ENCODE data around the gene RBM18. TPM values are rescaled to one million over a fixed set of nuclear protein-coding genes. Genes with fewer than 3 reads are reported as not detected.

RBM18 gene
- total RNA-seq, 4 donors from 2014 or later: 0.80 to 9.7 (median 4.6) TPM

DNA sequence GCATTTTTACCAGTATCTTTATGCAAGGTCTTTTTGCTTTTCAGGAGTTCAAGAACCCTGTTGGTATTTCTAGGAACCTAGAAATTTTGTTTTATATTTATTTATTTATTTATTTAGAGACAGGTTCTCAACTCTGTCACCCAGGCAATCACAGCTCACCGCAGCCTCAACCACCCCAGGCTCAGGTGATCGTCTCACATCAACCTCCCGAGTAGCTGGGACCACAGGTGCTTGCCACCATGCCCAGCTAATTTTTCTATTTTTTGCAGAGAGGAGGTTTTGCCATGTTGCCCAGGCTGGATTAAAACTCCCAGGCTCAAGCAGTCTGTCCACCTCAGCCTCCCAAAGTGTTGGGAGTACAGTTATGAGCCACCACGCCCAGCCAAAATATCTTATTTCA is 68.8 kb downstream of the RBM18 start:
- TF ChIP-seq, protein P1, sequence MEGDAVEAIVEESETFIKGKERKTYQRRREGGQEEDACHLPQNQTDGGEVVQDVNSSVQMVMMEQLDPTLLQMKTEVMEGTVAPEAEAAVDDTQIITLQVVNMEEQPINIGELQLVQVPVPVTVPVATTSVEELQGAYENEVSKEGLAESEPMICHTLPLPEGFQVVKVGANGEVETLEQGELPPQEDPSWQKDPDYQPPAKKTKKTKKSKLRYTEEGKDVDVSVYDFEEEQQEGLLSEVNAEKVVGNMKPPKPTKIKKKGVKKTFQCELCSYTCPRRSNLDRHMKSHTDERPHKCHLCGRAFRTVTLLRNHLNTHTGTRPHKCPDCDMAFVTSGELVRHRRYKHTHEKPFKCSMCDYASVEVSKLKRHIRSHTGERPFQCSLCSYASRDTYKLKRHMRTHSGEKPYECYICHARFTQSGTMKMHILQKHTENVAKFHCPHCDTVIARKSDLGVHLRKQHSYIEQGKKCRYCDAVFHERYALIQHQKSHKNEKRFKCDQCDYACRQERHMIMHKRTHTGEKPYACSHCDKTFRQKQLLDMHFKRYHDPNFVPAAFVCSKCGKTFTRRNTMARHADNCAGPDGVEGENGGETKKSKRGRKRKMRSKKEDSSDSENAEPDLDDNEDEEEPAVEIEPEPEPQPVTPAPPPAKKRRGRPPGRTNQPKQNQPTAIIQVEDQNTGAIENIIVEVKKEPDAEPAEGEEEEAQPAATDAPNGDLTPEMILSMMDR (IDR thresholded peaks at IDR 0.05): no peak
- TF ChIP-seq EP300 (IDR thresholded peaks at IDR 0.05; ENCODE audit: low read depth) (no peak), POLR2AphosphoS5 (IDR thresholded peaks at IDR 0.05) (no peak), POLR2A (IDR thresholded peaks at IDR 0.05) (no peak)
- in situ Hi-C loops (cut with MboI; ENCODE audit: low pct_ligation_motif_present in 1 of 4, low pct_unique_long_range_greater_than_20kb in 1 of 4, low sequenced_read_pairs in 3 of 4): no loop called here
- WGBS, 2 donors (ENCODE audit: low coverage in 1 of 2): 73 to 90% methylated on average over 4 of the region's 4 CpGs

DNA sequence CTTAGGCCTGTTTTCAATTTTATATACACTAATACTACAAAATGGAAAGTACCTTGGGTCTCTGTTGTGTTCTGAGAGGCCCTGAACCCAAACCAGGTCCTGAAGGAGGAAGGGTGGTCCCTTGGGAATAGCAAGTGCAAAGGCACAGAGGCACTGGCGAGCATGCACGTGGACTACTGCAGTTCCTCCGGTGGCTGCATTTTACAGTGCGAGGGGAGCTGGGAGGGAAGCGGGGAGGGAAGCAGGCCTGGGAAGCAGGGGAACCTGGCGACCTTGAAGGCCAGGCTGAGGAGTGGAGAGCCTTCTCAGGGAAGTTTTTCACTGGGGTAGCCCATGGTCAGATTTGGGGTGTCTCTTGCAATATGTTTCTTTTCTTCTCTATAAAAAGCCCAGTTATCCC is 71.0 kb downstream of the RBM18 start:
- in situ Hi-C loops (cut with MboI; ENCODE audit: low pct_ligation_motif_present in 1 of 4, low pct_unique_long_range_greater_than_20kb in 1 of 4, low sequenced_read_pairs in 3 of 4): no loop called here
- intact Hi-C loops (cut with DNase I; ENCODE audit: low total_unique reads): no loop called here
- H3K9me3 ChIP-seq: no peaks in the 10 kb centered on the region
- H3K36me3 ChIP-seq: no peaks in the 10 kb centered on the region
- no peak overlapping the region for H3K4me3 ChIP-seq
- no peak for DNase-seq
- no peaks in the 10 kb centered on the region for H3K27me3 ChIP-seq
- 76 to 85% methylated on average over 4 to 6 of the region's 6 CpGs for WGBS, 2 donors (ENCODE audit: low coverage in 1 of 2)
- H3K4me1 ChIP-seq: peaks cover 0 to 6% (median 0%) of the 10 kb centered on the region in 4 donors
- H3K27ac ChIP-seq: no peak overlapping the region
- no peak for TF ChIP-seq EP300 (IDR thresholded peaks at IDR 0.05; ENCODE audit: low read depth)
- TF ChIP-seq POLR2A (IDR thresholded peaks at IDR 0.05): no peak
- TF ChIP-seq POLR2AphosphoS5 (IDR thresholded peaks at IDR 0.05): no peak
- TF ChIP-seq, protein P1 (IDR thresholded peaks at IDR 0.05): no peak

More for the DNA sequence above, 68.8 kb downstream of the RBM18 start:
- Histone ChIP-seq H3K36me3 (no peaks in the 10 kb centered on the region), H3K4me3 (no peak overlapping the region), H3K27me3 (no peaks in the 10 kb centered on the region), H3K27ac (no peak overlapping the region), H3K4me1 (peaks cover 0 to 6% (median 0%) of the 10 kb centered on the region in 4 donors), H3K9me3 (no peaks in the 10 kb centered on the region)
- no peak for DNase-seq
- intact Hi-C loops (cut with DNase I; ENCODE audit: low total_unique reads): no loop called here

DNA sequence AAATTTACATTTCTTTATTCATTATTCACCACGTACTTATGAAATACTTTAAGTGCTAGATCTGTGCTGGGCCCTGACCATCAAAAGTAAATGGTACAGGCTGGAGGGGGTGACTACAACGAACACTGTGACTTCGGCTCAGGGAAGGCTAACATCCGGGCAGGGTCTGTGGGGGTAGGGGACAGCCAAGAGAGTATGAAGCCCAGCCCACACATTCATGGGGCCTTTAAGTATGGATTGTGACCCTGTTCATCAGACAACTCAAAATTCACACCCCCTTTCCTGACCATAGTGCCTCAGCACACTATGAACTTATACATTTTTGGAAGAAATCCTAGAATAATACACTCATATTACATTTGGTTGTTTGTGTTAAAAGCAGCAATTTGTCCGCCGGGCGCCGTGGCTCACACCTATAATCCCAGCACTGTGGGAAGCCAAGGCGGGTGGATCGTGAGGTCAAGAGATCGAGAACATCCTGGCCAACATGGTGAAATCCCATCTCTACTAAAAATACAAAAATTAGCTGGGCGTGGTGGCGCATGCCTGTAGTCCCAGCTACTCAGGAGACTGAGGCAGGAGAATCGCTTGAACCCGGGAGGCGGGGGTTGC is 71.6 kb downstream of the RBM18 start:
- no peak overlapping the region for H3K4me3 ChIP-seq
- H3K36me3 ChIP-seq: no peaks in the 10 kb centered on the region
- in situ Hi-C loops (cut with MboI; ENCODE audit: low pct_ligation_motif_present in 1 of 4, low pct_unique_long_range_greater_than_20kb in 1 of 4, low sequenced_read_pairs in 3 of 4): no loop called here
- H3K9me3 ChIP-seq: no peaks in the 10 kb centered on the region
- 84 to 93% methylated on average over 3 to 16 of the region's 16 CpGs for WGBS, 2 donors (ENCODE audit: low coverage in 1 of 2)
- DNase-seq: no peak
- H3K27ac ChIP-seq: no peak overlapping the region
- intact Hi-C loops (cut with DNase I; ENCODE audit: low total_unique reads): no loop called here
- no peak for TF ChIP-seq EP300 (IDR thresholded peaks at IDR 0.05; ENCODE audit: low read depth)
- no peak for TF ChIP-seq POLR2A (IDR thresholded peaks at IDR 0.05)
- TF ChIP-seq, protein P1 (IDR thresholded peaks at IDR 0.05): no peak
- H3K4me1 ChIP-seq: peaks cover 0 to 6% (median 0%) of the 10 kb centered on the region in 4 donors
- no peaks in the 10 kb centered on the region for H3K27me3 ChIP-seq

- TF ChIP-seq EP300 (IDR thresholded peaks at IDR 0.05; ENCODE audit: low read depth) (no peak), POLR2A (IDR thresholded peaks at IDR 0.05) (no peak), POLR2AphosphoS5 (IDR thresholded peaks at IDR 0.05) (no peak)
- TF ChIP-seq, protein P1 (IDR thresholded peaks at IDR 0.05): no peak
- H3K9me3 ChIP-seq: no peaks in the 10 kb centered on the region
- intact Hi-C loops (cut with DNase I; ENCODE audit: low total_unique reads) (no loop called here), in situ Hi-C loops (cut with MboI; ENCODE audit: low pct_ligation_motif_present in 1 of 4, low pct_unique_long_range_greater_than_20kb in 1 of 4, low sequenced_read_pairs in 3 of 4) (no loop called here)
- no peak for DNase-seq
- H3K27me3 ChIP-seq: no peaks in the 10 kb centered on the region
- no peaks in the 10 kb centered on the region for H3K36me3 ChIP-seq
- WGBS, 2 donors (ENCODE audit: low coverage in 1 of 2): 74% methylated on average over 5 of the region's 5 CpGs; no CpG with 5 or more reads in 1 of the 2 donors
- H3K27ac ChIP-seq: no peak overlapping the region
- H3K4me3 ChIP-seq: no peak overlapping the region
- H3K4me1 ChIP-seq: peaks cover 0 to 2% (median 0%) of the 10 kb centered on the region in 4 donors
Measured at GRCh38 chr9:122192261-122192875, 72.3 kb downstream of the RBM18 start.
